ENCODE data around the gene GPHA2.

GPHA2 gene

DNA sequence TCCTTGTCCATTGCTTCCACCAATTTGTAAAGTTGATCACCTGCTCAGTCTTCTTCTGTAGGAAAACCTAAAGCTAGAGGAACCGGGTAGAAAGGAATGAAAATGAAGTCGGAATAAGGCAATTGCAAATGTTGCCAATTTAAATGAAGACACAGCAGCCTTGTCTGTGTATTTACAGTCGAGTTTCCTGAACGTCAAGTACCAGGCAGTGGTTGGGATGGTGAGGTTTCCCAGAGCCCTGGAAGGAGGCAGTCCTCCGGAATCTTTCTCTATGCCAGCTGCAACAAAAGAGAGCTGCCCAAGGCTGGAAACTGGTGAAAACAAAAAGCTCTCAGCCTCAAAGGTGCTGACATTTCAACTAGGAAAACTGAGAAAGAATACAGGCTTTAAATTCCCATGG is 18.5 kb upstream of the GPHA2 start:
- Histone ChIP-seq H3K36me3 (ENCODE audit: insufficient read depth, low read depth, low read length) (no peaks in the 10 kb centered on the region), H3K9me3 (ENCODE audit: insufficient read depth, low read depth, low read length) (no peaks in the 10 kb centered on the region), H3K27me3 (ENCODE audit: insufficient read depth, low read length) (0 out of 2 replicates have a peak, but pooled peaks cover 4% of the 10 kb centered on the region), H3K9ac (ENCODE audit: low read depth, low read length) (no peak overlapping the region), H3K4me3 (ENCODE audit: low read length) (no peak overlapping the region), H3K27ac (ENCODE audit: low read length) (no peak overlapping the region), H3K4me1 (ENCODE audit: insufficient read depth, low read length) (no peaks in the 10 kb centered on the region)

DNA sequence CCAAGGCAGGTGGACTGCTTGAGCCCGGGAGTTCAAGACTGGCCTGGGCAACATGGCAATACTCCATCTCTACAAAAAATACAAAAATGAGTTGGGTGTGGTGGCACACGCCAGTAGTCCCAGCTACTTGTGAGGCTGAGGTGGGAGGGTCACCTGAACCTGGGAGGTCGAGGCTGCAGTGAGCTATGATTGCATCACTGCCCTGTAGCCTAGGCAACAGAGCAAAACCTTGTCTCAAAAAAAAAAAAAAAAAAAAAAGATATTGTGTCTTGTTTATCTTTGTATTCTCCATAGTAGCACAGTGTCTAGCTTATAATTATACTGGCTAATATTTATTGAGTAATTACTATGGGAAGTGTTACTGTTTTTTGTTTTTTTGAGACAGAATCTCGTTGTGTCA is 15.8 kb upstream of the GPHA2 start:
- Histone ChIP-seq H3K27me3 (ENCODE audit: insufficient read depth, low read length) (0 out of 2 replicates have a peak, but pooled peaks cover 4% of the 10 kb centered on the region), H3K36me3 (ENCODE audit: insufficient read depth, low read depth, low read length) (no peaks in the 10 kb centered on the region), H3K27ac (ENCODE audit: low read length) (no peak overlapping the region), H3K9ac (ENCODE audit: low read depth, low read length) (no peak overlapping the region), H3K9me3 (ENCODE audit: insufficient read depth, low read depth, low read length) (no peaks in the 10 kb centered on the region), H3K4me1 (ENCODE audit: insufficient read depth, low read length) (no peaks in the 10 kb centered on the region), H3K4me3 (ENCODE audit: low read length) (no peak overlapping the region)

DNA sequence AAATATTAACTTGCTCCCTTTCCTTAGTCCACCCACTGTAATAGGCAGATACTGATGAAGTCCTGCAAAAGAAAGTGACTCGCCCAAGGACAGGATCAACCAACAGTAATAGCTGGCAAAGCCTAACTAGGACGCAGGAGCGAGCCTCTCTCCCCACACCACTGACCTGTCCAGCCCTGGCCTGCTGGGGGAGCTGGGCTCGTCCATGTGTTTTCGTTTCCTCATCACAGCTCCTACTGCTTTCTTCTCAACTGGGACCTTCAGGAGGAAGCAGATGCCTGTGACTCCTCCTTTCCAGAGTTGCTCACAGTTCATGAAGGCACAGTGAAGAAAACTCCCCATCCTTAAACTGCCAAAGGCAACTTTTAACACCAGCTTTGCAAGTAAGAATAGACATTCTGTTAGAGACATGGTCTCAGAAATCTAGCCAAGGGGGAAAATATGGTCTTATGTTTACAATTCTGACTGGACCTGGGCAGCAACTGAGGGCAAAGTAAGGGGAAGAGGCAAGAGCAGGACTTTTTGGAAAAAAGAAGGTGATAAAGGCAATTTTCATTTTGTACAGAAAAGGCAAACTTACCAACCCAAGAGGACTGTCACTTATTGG is 11.6 kb upstream of the GPHA2 start:
- H3K27ac ChIP-seq (ENCODE audit: low read length) = no peak overlapping the region
- no peaks in the 10 kb centered on the region for H3K9me3 ChIP-seq (ENCODE audit: insufficient read depth, low read depth, low read length)
- no peak overlapping the region for H3K9ac ChIP-seq (ENCODE audit: low read depth, low read length)
- H3K36me3 ChIP-seq (ENCODE audit: insufficient read depth, low read depth, low read length) = no peaks in the 10 kb centered on the region
- no peaks in the 10 kb centered on the region; the same call in 1 of the 2 replicates for H3K27me3 ChIP-seq (ENCODE audit: insufficient read depth, low read length)
- no peak overlapping the region for H3K4me3 ChIP-seq (ENCODE audit: low read length)
- no peaks in the 10 kb centered on the region for H3K4me1 ChIP-seq (ENCODE audit: insufficient read depth, low read length)

DNA sequence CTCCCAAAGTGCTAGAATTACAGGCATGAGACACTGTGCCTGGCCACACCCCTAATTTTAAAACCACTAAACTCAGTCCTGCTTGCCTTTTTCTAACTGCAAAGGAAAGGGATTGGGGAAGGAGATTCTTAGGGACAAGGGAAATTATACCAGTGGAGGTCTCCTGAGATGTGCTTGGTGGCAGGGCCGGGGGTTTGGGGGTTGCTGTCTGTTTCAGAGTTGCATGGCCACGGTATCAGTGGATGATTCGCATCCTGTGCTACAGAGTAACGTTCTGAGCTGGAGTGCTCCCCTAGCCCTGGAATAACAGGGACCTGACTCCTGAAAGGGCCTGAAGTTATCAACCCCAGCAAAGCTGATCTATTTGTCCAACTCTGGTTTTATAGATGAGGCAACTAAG is 846 bp upstream of the GPHA2 start:
- H3K4me3 ChIP-seq (ENCODE audit: low read length) = no peak overlapping the region
- no peak overlapping the region for H3K9ac ChIP-seq (ENCODE audit: low read depth, low read length)
- H3K27ac ChIP-seq (ENCODE audit: low read length) = no peak overlapping the region
- no peaks in the 10 kb centered on the region for H3K9me3 ChIP-seq (ENCODE audit: insufficient read depth, low read depth, low read length)
- H3K36me3 ChIP-seq (ENCODE audit: insufficient read depth, low read depth, low read length) = no peaks in the 10 kb centered on the region
- H3K27me3 ChIP-seq (ENCODE audit: insufficient read depth, low read length) = no peaks in the 10 kb centered on the region
- peaks cover 13% of the 10 kb centered on the region for H3K4me1 ChIP-seq (ENCODE audit: insufficient read depth, low read length)

DNA sequence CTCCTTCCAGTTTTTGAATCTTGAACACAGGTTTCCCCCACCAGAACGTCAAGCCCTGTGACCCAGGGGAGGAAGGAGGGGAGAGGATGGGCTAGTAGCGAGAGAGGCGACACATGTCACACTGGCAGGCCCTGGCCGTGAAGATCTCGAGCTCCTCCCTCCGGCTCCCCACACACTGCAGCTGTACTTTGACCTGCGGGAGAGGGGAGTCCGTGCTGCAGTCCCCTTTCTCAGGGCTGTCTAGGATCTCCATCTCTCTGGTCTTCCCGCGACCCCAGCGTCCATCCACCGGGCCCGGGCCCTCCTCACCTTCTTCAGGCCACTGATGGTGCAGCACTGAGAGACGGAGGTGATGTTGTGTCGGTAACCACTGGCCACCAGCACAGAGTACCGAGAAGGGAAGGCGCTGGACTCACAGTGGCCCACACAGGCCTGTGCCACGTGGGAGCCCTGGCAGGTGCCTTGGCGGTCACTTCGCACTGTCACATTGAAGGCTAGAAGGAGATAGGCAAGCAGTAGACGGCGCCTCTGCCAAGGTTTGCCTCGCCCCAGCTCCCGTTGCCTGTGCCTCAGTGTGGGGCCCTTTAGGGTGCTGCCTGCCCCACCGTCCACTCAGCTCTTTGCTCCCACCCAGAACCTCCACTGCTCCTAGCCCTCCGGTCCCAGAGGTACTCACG is 873 bp downstream of the GPHA2 start:
- Histone ChIP-seq H3K9ac (ENCODE audit: low read depth, low read length) (peak overlapping the region; percentile 48; the same call in 1 of the 2 replicates), H3K27me3 (ENCODE audit: insufficient read depth, low read length) (no peaks in the 10 kb centered on the region), H3K4me1 (ENCODE audit: insufficient read depth, low read length) (peaks cover 13% of the 10 kb centered on the region), H3K27ac (ENCODE audit: low read length) (no peak overlapping the region), H3K9me3 (ENCODE audit: insufficient read depth, low read depth, low read length) (no peaks in the 10 kb centered on the region), H3K36me3 (ENCODE audit: insufficient read depth, low read depth, low read length) (no peaks in the 10 kb centered on the region), H3K4me3 (ENCODE audit: low read length) (no peak overlapping the region)

DNA sequence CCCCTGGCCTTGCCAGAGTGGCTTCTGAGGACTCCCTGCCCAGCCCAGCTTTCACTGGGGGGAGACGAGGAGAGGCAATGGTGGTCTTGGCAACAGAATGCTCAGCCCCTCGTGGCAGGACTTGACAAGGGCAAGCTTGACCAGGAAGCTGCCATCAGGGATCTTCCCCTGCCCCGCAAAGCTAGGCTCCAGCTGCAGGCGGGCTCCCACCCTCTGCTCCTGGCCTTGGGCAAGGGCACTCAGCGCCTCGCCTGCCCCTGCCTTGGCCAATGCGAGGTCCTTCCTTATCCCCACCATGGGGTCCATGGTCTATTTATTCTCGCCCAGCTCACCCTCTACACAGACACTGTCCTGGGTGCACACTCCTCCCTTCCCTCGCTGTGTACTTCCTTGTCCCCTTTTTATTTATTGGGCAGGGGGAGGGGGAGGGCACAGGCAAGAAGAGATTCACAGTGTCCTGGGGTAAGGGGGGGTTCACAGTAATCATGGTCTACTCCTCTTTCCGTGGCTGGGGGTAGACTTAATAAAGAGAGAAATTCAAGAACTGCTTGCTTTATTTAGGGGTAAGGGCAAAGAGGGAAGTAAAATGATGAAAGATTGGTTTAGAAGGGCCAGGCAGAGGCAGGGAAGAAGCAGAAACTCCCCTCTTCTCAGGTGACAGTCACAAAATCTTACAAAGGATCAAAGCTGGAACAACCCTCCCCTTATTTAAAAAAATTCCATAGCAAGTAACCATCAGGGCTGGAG is 1.6 kb downstream of the GPHA2 start:
- Histone ChIP-seq H3K4me3 (ENCODE audit: low read length) (no peak overlapping the region), H3K4me1 (ENCODE audit: insufficient read depth, low read length) (peaks cover 13% of the 10 kb centered on the region), H3K27me3 (ENCODE audit: insufficient read depth, low read length) (no peaks in the 10 kb centered on the region), H3K36me3 (ENCODE audit: insufficient read depth, low read depth, low read length) (no peaks in the 10 kb centered on the region), H3K9me3 (ENCODE audit: insufficient read depth, low read depth, low read length) (no peaks in the 10 kb centered on the region), H3K9ac (ENCODE audit: low read depth, low read length) (no peak overlapping the region), H3K27ac (ENCODE audit: low read length) (no peak overlapping the region)

DNA sequence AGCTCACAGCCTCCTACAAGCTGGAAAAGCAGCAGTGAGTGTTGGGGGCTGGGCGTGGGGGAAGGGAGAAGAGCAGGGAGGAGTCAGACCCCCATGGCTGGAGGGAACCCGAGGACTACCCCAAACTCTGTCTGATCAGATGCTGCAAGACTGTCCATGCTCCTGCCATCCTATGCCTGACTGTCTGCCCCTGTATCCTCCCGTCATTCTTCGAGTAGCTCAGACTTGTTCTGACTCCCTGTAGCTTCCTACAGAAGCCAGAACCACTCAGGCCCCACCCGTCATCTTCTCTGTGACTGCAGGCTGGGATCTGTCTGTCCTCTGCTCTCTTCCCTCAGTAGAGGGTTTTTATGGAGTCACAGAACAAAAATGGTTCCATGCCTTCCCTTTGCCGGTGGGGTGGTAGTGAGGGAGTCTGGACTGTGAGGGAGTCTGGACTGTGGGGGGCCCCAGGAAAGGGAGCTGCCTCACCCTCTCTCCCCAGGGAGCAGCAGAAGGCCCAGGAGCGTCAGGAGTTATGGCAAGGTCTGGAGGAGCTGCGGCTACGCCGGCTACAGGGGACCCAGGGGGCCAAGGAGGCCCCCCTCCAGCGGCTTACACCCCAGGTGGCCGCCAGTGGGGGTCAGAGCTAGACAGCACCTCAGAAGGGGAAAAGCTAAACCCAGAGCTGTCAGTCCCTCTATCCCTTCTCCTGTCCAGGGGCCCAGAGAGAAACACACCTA is 2.3 kb downstream of the GPHA2 start:
- Histone ChIP-seq H3K27me3 (ENCODE audit: insufficient read depth, low read length) (no peaks in the 10 kb centered on the region), H3K9me3 (ENCODE audit: insufficient read depth, low read depth, low read length) (no peaks in the 10 kb centered on the region), H3K27ac (ENCODE audit: low read length) (no peak overlapping the region), H3K9ac (ENCODE audit: low read depth, low read length) (no peak overlapping the region), H3K36me3 (ENCODE audit: insufficient read depth, low read depth, low read length) (no peaks in the 10 kb centered on the region), H3K4me3 (ENCODE audit: low read length) (no peak overlapping the region), H3K4me1 (ENCODE audit: insufficient read depth, low read length) (peaks cover 13% of the 10 kb centered on the region)

DNA sequence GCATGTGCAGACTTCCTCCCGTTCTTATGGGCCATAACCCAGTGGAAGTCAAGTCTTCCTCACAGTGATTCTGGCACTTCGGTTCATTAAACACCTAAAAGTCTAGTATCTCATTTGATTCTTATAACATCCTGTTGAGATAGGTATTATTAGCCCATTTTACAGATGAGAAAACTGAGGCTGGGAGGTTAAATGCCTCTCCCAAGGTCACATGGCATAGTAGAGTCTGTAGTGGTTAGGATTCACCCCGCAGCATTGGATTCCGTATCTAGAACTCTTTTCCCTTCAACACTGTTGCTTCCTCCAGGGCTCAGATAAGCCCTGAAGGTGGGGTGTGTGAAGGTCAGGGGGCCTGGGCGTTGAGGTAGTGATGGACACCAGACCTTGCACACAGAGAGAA is 3.4 kb downstream of the GPHA2 start:
- Histone ChIP-seq H3K27me3 (ENCODE audit: insufficient read depth, low read length) (no peaks in the 10 kb centered on the region), H3K36me3 (ENCODE audit: insufficient read depth, low read depth, low read length) (no peaks in the 10 kb centered on the region)

DNA sequence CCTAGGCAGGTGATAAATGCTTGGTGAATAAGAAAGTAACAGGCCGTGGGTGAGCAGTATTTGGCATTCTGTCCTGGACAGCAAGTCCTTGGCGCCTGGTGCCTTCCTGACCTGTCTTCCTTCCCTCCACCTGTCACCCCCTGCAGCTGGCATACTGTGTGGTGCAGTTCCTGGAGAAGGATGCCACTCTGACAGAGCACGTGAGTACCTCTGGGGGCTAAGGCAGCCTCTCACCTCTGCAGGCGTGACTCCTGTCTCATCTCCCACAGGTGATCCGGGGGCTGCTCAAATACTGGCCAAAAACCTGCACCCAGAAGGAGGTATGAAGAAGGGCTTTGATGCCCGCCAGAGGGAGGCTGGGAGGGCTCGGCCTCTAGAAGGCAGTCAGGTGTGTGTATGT is 4.4 kb downstream of the GPHA2 start:
- H3K4me1 ChIP-seq (ENCODE audit: insufficient read depth, low read length) = peaks cover 11% of the 10 kb centered on the region
- H3K27me3 ChIP-seq (ENCODE audit: insufficient read depth, low read length) = no peaks in the 10 kb centered on the region
- H3K9ac ChIP-seq (ENCODE audit: low read depth, low read length) = no peak overlapping the region
- no peaks in the 10 kb centered on the region for H3K36me3 ChIP-seq (ENCODE audit: insufficient read depth, low read depth, low read length)
- H3K9me3 ChIP-seq (ENCODE audit: insufficient read depth, low read depth, low read length) = no peaks in the 10 kb centered on the region
- no peak overlapping the region for H3K27ac ChIP-seq (ENCODE audit: low read length)
- H3K4me3 ChIP-seq (ENCODE audit: low read length) = no peak overlapping the region

More for the DNA sequence above, 3.4 kb downstream of the GPHA2 start:
- Histone ChIP-seq H3K9ac (ENCODE audit: low read depth, low read length) (no peak overlapping the region), H3K9me3 (ENCODE audit: insufficient read depth, low read depth, low read length) (no peaks in the 10 kb centered on the region), H3K4me1 (ENCODE audit: insufficient read depth, low read length) (peaks cover 13% of the 10 kb centered on the region), H3K4me3 (ENCODE audit: low read length) (no peak overlapping the region), H3K27ac (ENCODE audit: low read length) (no peak overlapping the region)

DNA sequence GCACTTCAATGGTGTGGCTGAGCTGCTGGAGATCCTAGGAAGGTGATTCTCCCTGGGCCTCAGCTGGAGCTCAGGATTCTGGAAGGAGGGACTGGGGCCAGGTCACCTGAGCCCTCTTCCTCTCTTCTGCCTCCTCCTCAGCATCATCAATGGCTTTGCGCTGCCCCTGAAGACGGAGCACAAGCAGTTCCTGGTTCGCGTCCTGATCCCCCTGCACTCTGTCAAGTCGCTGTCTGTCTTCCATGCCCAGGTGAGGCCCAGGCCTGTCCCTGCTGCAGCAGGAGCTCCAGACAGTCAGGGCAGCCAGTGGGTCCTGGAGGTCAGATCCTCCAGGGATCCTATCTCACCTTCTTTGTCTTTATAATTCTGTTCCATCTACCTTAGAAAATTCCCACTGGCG is 5.4 kb downstream of the GPHA2 start:
- Histone ChIP-seq H3K27ac (ENCODE audit: low read length) (no peak overlapping the region), H3K9me3 (ENCODE audit: insufficient read depth, low read depth, low read length) (no peaks in the 10 kb centered on the region), H3K9ac (ENCODE audit: low read depth, low read length) (no peak overlapping the region), H3K4me1 (ENCODE audit: insufficient read depth, low read length) (peaks cover 2% of the 10 kb centered on the region), H3K4me3 (ENCODE audit: low read length) (no peak overlapping the region), H3K36me3 (ENCODE audit: insufficient read depth, low read depth, low read length) (no peaks in the 10 kb centered on the region), H3K27me3 (ENCODE audit: insufficient read depth, low read length) (peaks cover 2% of the 10 kb centered on the region; the same call in 1 of the 2 replicates)

DNA sequence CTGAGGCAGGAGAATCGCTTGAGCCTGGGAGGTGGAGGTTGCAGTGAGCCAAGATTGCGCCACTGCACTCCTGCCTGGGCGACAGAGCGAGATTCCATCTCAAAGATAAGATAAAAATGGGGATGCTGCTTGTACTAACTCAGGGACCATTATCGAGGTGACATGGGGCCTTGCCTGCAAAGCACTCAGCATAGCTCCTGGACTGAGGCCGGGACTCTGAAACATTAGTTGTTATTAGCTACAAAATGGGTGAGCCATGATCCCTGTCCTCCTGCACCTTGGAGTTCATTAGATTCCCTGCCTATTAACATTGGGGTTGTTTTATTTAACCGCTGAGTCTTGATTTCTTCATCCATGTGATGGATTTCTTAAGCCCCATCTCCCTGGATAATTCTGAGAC is 6.1 kb downstream of the GPHA2 start:
- Histone ChIP-seq H3K27ac (ENCODE audit: low read length) (no peak overlapping the region), H3K4me1 (ENCODE audit: insufficient read depth, low read length) (no peaks in the 10 kb centered on the region), H3K9ac (ENCODE audit: low read depth, low read length) (no peak overlapping the region), H3K27me3 (ENCODE audit: insufficient read depth, low read length) (peaks cover 8% of the 10 kb centered on the region; the same call in 1 of the 2 replicates), H3K9me3 (ENCODE audit: insufficient read depth, low read depth, low read length) (no peaks in the 10 kb centered on the region), H3K4me3 (ENCODE audit: low read length) (no peak overlapping the region), H3K36me3 (ENCODE audit: insufficient read depth, low read depth, low read length) (no peaks in the 10 kb centered on the region)

Data from iPS-20b (cell line).